Measurements from ENCODE around the gene IBA57.
"Not testable (repeated sequence)": the region's sequence is repeated elsewhere in the genome, so short reads cannot be mapped to it uniquely, and the experiment has no call there.

IBA57 gene

DNA sequence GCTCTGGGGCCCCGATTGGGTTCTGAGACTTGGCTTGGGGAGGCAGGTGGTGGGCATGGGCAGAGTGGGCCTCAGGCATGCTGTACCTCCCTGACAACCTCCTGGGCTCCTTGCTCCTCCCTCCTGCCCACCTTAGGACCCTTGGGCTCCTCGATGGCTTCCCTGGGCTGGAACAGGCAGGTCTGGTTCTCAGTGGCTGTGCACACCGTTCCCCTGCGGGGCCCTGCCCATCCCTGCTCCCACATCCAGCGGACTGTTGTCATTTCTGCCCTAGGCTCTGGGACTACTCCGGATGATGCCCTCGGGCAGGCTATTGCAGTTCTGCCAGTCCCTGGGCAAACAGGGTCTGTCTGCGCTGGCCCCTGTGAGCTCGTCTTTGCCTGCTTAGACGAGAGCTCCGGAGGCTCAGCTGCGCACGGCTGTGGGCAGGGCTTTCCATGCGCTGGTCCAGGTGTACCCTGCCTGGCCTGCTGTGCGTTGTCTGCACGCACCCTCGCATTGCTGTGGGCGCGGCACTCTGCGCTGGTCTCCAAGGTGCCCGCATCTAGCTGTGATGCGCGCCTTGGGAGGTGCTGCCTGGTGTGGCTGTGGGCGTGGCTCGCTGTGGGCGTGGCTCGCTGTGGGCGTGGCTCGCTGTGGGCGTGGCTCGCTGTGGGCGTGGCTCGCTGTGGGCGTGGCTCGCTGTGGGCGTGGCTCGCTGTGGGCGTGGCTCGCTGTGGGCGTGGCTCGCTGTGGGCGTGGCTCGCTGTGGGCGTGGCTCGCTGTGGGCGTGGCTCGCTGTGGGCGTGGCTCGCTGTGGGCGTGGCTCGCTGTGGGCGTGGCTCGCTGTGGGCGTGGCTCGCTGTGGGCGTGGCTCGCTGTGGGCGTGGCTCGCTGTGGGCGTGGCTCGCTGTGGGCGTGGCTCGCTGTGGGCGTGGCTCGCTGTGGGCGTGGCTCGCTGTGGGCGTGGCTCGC, 8.2 kb downstream of the IBA57 start:
- DNase-seq, result not testable (repeated sequence)

DNA sequence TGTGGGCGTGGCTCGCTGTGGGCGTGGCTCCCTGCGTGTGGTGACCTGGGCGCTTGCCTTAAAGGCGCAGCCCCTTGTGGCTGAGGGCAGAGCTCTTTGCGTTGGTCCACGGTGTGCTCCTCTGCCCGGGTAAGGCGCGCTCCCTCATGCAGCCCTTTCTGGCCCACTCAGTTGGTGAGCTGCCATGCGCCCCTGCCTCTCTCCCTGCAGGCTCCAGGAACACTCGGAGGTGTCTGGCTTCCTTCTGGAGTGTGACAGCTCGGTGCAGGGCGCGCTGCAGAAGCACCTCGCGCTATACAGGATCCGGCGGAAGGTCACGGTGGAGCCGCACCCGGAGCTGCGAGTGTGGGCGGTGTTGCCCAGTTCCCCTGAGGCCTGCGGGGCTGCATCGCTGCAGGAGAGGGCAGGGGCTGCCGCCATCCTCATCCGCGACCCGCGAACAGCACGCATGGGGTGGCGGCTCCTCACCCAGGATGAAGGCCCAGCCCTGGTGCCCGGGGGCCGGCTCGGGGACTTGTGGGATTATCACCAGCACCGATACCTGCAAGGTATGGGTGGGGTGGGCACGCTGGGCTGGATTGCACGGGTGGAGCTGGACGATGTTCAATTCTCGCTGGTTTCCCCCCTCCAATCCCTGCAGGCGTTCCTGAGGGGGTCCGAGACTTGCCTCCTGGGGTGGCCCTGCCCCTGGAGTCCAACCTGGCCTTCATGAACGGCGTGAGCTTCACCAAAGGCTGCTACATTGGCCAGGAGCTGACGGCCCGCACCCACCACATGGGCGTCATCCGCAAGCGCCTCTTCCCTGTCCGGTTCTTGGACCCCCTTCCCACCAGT, 9.1 kb downstream of the IBA57 start:
- no peak for DNase-seq

DNA sequence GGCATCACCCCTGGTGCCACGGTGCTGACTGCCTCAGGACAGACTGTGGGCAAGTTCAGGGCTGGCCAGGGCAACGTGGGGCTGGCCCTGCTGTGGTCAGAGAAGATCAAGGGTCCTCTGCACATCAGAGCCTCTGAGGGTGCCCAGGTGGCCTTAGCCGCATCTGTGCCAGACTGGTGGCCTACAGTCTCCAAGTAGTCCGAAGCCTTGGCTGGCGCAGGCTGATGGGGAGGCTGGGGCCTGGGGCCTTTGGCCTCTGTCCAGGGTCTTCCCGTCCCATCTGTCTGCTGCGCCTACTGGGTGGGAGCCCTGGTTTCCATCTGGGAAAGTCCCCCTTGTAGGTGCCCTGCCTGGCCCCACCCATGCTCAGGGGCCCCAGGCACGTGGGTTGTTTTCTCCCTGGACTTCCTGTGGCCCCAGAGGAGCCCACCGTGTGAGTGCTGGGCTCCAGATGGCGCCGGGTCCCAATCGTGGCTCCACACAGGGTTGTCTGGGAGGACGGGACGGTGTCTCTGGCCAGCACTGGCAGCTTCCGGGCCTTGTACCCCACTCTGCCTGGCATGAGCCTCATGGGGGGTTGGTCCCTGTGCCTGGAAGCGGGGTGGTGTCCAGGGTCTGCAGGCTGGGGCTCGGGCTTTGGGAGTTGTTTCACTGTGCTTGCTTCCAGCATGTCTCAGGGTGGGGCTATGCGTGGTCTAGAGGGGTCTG, 9.9 kb downstream of the IBA57 start:
- DNase-seq, result no peak

DNA sequence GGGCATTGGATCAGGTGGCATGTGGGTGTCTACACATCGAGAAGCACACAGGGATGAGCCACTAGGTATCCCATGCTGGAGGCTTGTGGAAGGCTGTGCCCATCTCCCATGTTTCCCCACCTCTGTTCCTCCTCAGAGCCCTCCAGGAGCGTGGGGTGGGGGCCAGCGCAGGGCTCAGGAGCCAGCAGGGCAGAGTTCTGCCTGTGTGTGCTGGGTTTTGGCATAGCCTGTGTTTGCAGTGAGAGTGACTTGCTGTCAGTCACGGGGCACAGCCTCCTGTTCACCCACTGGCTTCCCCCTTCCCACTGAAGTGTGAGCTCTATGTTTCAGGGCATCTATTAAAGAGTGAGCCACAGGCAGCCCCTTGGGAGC, 10.4 kb downstream of the IBA57 start:
- DNase-seq, result no peak

DNA sequence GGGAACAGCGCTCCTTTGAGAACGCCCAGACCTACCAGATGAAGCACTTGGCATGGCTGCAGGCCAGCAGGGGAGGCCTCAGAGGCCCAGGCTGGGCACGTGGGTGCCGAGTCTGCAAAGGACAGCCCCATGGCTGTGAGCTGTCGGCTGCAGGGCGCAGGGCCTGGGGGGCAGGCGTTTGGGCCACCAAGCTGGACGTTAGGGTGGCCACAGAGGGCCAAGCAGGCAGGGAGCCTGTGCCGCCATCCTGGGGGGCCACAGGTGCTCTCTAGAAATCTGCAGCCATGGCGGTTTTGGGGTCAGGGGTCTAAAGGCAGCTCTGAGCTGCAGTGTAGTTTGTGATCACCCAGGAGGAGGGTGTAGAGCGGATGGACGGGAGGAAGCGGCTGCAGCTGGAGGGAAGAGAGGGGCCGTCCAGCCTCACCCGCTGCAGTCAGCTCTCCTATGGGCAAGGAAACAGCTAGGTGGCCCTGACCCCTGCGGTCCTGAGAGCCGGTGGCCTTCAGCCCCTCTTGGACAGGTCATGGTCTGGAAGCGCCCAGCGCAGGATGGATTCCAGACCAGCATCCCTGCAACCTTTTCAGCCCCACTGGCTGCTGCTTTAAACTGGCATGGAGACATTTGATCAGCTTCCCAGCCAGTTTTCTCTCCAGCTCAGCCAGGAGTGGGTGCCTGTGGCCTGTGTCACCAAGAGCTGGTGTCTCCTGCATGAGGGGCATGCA, 11.0 kb downstream of the IBA57 start:
- DNase-seq, result no peak

DNA sequence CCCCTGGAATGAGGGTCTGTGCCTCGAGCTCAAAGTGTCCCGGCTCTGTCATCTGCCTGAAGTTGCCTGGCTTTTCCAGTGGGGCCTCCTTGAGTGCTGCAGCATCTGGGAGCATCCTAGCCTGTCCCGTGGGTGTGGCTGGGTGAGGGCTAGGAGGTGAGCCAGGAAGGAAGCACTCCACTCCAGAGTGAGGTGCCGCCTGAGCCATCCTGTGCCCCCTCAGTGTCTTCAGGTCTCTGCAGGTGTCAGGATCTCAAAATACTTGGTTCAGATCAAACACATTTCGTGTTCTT, 11.5 kb downstream of the IBA57 start:
- DNase-seq, result no peak

DNA sequence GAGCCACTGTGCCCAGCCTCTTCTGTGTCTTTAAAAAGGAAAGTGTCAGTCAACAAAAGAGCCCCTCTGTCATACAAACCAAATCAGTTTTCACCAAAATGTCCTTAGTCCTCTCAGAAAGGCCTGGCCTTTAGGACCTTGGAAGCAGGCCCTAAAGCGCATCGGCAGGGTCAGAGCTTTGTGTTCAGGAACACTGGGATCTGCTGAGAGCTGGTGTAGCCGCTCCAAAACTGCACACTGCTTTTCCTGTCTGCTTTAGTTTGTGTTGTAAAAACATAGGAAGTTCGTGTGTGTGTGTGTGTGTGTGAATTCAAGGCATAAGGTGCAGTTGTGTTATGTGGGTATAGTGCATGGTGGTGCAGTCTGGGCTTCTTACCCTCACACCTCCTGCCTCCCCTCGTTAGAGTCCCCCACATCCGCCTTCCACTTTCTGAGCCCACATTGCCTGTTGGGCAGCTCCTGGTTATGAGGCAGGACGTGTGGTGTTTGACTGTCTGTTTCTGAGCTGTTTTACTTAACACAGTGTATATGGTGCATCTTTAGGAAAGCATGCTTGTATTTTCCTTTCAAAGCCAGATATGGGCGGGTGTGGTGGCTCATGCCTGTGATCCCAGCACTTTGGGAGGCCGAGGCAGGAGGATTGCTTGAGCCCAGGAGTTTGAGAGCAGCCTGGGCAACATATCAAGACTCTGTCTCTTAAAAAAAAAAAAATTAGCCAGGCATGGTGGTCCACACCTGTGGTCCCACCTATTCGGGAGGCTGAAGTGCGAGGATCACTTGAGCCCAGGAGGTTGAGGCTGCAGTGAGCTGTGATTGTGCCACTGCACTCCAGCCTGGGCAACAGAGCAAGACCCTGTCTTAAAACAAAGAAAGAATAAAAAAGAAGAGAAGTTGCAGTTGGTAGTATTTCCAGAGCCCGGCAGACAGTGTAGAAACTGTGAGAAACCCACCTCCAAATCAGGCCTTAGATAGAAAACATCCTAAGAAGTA, 12.4 kb downstream of the IBA57 start:
- no peak for DNase-seq

DNA sequence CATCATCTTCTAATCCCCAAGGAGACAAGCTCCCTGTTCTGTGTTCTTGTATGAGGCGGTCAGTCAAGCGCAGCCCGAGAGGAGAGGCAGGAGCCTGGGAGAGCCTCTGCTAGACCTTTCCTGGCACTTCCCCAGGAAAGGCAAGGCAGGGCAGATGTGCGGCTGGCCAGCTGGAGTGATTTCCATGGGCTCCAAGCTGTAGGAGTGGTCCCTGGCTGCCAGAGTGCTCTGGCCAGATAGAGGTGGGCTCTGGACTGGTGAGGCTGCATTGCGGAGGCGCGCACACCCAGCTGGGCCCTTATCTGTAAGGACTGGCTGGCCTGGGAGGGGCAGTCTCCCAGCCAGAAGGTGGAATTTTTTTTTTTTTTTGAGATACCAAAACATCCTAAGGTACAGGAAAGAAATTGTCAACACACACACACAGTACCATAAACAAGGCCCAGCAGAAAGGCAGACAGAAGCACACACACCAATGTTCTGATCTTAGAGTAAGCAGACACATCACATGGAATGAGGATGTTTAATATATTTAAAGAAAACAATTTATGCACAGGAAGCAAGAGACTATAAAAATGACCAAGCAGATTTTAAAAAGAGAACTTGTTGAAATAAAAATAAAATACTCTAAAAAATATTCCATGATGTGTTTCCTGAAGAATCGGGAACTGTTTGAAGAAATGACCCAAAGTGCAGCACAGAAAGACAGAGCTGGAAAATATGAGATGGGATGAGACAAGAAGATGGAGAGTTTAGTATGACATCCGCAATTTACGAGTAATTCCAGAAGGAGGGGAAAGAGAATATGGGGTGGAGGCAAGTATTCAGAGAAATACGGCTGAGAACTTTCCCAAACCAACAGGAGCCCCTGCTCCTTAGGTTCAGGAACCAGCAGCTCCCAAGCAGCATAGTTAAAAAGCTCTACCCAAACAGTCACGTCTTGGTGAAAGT, 13.4 kb downstream of the IBA57 start:
- no peak for DNase-seq

DNA sequence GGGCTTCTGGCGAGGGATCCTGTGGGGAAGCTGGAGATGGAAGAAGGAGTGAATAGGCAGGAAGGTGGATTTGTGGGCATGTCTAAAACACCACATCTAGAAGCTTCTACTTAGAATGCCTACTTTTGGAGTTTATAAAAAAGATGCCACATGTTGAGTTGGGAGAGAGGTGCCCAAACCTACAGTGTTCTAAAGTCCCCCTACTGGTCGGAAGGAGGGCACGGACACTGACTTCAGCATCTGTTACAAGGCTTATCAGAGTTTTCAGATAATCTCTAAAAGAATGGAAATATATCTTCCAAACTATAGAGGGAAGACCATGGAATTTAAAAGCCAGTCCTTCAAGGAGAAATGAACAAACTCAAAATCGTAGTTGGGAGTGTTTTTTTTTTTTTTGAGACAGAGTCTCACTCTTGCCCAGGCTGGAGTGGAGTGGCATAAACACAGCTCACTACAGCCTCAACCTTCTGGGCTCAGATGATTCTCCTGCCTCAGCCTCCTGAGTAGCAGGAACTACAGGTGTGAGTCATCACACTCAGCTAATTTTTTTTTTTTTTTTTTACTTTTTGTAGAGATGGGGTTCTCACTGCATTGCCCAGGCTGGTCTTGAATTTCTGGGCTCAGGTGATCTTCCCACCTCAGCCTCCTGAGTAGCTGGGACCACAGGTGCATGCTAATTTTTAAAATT, 14.8 kb downstream of the IBA57 start:
- no peak for DNase-seq

DNA sequence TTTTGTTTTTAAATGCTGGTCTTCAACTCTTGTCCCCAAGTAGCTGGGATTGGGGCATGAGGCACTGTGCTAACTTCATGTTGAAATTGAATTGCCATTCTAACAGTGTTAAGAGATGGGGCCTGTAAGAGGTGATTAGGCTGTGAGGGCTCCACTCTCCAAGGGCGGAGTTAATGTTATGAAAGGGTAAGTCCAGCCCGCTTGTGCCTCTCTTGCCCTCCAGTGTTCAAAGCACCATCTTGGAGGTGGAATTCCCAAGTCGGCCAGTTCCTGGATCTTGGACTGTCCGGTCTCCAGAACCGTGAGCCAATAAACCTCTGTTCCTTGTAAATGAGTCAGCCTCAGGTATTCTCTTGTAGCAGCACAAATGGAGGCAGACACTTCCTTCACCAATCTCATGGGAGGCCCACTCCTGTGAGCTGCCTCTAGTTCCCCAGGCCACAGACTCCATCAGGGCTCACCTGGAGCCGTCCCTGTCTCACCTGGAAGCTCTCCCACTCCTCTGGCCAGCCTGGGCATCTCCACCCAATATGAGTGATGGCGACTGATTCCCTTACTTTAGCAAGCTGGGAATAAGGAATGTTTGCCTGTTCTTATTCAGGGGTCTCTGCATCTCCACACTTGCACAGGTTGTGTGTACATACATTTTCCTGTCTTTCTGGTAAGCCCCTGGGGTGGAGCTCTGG, 15.5 kb downstream of the IBA57 start:
- DNase-seq, result no peak

DNA sequence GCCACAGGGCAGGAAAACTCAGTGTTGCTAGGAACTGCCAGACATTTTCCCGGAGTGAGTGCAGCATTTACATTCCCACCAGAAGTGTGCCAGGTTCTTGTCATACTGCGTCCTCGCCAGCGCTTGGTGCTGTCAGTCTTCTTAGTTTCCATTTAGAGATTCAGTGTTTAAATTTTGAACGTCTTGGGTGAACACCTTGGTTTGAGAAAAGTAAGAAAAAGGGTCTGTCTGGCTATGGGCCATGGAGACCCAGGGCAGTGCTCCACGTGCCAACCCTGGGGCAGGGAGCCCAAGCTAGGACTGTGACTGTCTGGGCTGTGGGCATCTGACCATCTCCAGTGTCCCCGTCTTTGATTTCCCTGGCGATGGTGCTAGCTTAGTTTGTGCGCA, 16.0 kb downstream of the IBA57 start:
- no peak for DNase-seq

DNA sequence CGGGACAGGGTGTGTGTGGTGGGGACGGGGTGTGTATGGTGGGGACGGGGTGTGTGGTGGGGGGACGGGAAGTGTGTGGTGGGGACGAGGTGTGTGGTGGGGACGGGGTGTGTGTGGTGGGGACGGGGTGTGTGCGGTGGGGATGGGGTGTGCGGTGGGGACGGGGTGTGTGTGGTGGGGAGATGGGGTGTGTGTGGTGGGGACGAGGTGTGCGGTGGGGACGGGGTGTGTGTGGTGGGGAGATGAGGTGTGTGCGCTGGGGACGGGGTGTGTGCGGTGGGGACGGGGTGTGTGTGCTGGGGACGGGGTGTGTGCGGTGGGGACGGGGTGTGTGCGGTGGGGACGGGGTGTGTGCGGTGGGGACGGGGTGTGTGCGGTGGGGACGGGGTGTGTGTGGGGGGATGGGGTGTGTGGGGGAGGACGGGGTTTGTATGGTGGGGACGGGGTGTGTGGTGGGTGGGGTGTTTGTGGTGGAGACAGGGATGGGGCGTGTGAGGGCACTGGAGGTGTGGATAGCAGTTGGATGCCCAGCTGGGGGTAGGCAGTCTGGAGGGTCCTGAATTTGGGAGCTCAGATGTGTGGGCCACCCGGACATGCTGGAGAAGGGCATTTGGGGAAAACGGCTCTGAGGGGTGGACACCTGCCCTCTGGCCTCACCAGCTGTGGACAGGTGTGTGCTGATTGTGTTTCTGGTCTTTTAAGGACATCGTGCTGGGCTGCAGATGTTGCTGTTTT, 16.9 kb downstream of the IBA57 start:
- DNase-seq, result no peak

DNA sequence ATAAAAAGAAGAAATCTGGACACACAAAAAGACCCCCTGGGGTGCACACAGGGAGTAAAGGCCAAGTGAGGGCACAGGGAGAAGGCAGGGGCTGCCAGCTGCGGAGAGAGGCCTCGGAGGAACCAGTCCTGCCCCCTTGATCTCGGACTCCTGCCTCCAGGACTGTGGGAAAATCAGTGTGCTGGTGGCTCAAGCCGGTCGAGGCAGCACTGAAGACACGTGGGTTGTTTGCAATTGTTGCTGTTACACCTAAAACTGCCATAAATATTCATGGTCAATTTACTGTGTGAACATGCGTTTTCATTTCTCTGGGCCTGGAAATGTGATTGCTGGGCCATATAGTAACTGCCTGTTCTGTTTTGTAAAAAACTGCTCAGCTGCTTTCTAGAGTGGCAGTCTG, 18.5 kb downstream of the IBA57 start:
- no peak for DNase-seq

DNA sequence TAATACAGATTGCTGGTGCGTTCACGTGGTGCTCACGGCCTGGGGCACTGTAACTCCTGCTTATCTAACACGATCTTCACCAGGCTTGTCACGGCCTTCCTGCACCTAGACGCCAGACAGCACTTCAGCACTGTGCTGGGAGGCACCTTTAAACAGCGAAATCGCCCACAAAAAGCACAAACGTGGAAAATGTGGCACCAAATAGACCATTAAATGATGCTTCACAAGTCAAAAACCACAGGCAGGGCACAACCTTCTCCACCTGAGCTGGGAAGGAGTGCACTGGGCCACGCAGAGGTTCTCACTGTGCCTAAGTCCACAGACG, 20.0 kb downstream of the IBA57 start:
- no peak for DNase-seq

DNA sequence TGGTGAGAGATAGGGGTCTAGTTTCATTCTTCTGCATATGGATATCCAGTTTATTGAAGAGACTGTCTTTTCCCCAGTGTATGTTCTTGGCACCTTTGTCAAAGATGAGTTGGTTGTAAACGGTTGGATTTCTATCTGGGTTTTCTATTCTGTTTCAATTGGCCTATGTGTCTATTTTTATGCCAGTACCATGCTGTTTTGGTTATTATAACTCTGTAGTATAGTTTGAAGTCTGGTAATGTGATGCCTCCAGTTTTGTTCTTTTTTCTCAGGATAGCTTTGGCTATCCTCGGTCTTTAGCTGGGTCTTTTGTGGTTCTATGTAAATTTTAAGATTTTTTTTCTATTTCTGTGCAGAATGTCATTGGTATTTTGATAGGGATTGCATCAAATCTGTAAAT, 22.6 kb downstream of the IBA57 start:
- not testable (repeated sequence) for DNase-seq

DNA sequence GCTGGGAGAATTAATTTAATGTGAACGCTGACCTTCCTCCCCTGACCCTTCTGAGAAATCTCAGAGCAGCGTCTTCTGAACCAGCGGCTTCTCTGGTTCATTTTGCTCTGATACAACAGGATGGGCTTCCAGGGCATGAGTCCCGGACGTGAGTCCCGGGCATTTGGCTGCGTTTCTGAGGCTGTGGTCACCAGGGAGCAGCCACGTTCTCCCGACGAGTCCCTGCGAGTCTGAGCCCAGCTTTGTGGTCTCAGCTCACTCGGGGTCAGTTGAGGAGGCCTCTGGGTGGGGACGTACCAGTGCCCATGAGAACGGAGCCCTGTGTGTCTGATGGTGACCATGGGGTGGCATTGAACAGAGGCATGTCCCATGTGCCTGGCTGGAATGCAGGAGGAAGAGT, 24.6 kb downstream of the IBA57 start:
- no peak for DNase-seq

DNA sequence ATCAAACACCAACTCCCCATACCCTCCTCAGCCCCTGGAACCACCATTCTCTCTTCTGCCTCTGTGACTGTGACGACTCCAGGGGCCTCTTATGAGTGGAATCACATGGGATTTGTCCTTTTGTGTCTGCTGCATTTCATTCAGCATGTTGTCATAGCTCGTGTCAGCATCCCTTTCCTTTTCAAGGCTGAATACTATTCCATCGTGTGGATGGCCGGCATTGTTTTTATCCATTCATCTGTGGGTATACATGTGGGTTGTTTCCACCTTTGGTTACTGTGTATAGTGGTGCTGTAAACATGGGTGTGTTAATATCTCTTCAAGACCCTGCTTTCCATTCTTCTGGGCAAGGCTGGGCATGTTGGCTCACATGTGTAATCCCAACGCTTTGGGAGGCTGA, 25.2 kb downstream of the IBA57 start:
- no peak for DNase-seq

DNA sequence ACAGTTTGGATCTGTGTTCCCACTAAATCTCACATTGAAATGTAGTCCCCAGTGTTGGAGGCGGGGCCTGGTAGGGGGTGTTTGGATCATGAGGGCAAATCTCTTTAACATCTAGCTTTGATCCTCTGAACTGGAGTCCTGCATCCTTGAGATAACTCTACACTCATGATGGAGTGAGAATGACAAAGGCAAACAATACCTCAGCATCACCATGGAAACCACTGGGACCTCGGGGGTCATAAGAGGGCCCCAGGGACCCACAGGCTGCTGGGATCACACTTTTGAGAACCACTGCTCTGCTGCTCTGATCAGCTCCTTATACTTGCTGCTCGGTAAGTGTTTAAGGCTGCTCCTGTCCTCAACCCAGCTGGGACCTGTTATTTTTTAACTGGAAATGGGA, 28.8 kb downstream of the IBA57 start:
- DNase-seq, result no peak

Measured in inflammatory macrophage (primary cell).